Liver (tissue), 9 donors: Measurements from ENCODE around the gene CAPNS2. TPM values are rescaled to one million over a fixed set of nuclear protein-coding genes. Genes with fewer than 3 reads are reported as not detected.

ENCODE experiments used
- DNase-seq: peaks from one replicate; pipeline ENCODE4 v3.0.0-alpha.2; 2017; ENCODE audit warnings: low spot score
- H3K27ac ChIP-seq, 2 donors: one replicate each; pipeline ENCODE4 v1.7.0; 2013; ENCODE audit warnings: inconsistent platforms in 2 of 2, low read length in 2 of 2, control low read depth in 1 of 2, low read depth in 1 of 2, mild to moderate bottlenecking in 1 of 2
- H3K27me3 ChIP-seq, 4 donors: one replicate each; pipeline versions ENCODE4 v1.6.1 to v1.7.0; 2013; ENCODE audit warnings: low read length in 3 of 4, inconsistent platforms in 1 of 4, mild to moderate bottlenecking in 1 of 4, moderate library complexity in 1 of 4; ENCODE audit not compliant: control insufficient read depth in 4 of 4, insufficient read depth in 4 of 4
- H3K36me3 ChIP-seq, 4 donors: one replicate each; pipeline versions ENCODE4 v1.6.1 to v1.7.0; 2013; ENCODE audit warnings: low read length in 3 of 4, mild to moderate bottlenecking in 3 of 4, low read depth in 1 of 4, moderate library complexity in 1 of 4; ENCODE audit not compliant: control insufficient read depth in 4 of 4, insufficient read depth in 3 of 4
- H3K4me1 ChIP-seq, 4 donors: one replicate each; pipeline versions ENCODE4 v1.6.1 to v1.7.0; 2013; ENCODE audit warnings: low read length in 3 of 4, mild to moderate bottlenecking in 3 of 4, moderate library complexity in 1 of 4; ENCODE audit not compliant: control insufficient read depth in 4 of 4, insufficient read depth in 4 of 4
- H3K4me3 ChIP-seq, 3 donors: one replicate each; pipeline versions ENCODE4 v1.6.1 to v1.7.0; 2013; ENCODE audit warnings: low read length in 3 of 3, control low read depth in 1 of 3, low read depth in 1 of 3, mild to moderate bottlenecking in 1 of 3
- H3K9ac ChIP-seq, 2 donors: one replicate each; pipeline ENCODE4 v1.7.0; 2013; ENCODE audit warnings: low read length in 2 of 2, mild to moderate bottlenecking in 2 of 2, moderate library complexity in 2 of 2, control low read depth in 1 of 2, low read depth in 1 of 2
- H3K9me3 ChIP-seq, 4 donors: one replicate each; pipeline versions ENCODE4 v1.6.1 to v1.7.0; 2013; ENCODE audit warnings: low read length in 3 of 4; ENCODE audit not compliant: control insufficient read depth in 4 of 4
- EGR1 ChIP-seq, 2 donors: IDR thresholded peaks; 2 replicates each; pipeline ENCODE4 v1.6.1; 2016 to 2018; ENCODE audit warnings: antibody characterized with exemption in 2 of 2, low read depth in 2 of 2
- FOXA1 ChIP-seq: IDR thresholded peaks from 2 replicates; pipeline ENCODE4 v1.6.1; 2016; ENCODE audit warnings: antibody characterized with exemption
- FOXA2 ChIP-seq: IDR thresholded peaks from 2 replicates; pipeline ENCODE4 v1.6.1; 2016; ENCODE audit warnings: antibody characterized with exemption
- GABPA ChIP-seq, 2 donors: IDR thresholded peaks in 1 of 2; conservative IDR thresholded peaks in 1 of 2; 2 replicates each; pipeline ENCODE4 v1.6.1; 2016; ENCODE audit warnings: antibody characterized with exemption in 2 of 2, mild to moderate bottlenecking in 1 of 2, moderate library complexity in 1 of 2
- HNF4A ChIP-seq, 2 donors: conservative IDR thresholded peaks; 2 replicates each; pipeline ENCODE4 v1.6.1; 2016; ENCODE audit warnings: antibody characterized with exemption in 2 of 2, mild to moderate bottlenecking in 2 of 2
- HNF4G ChIP-seq: IDR thresholded peaks from 2 replicates; pipeline ENCODE4 v1.6.1; 2016; ENCODE audit warnings: antibody characterized with exemption
- JUND ChIP-seq, 2 donors: IDR thresholded peaks; 2 replicates each; pipeline ENCODE4 v1.6.1; 2016; ENCODE audit warnings: antibody characterized with exemption in 2 of 2
- NR2F2 ChIP-seq: IDR thresholded peaks from 2 replicates; pipeline ENCODE4 v1.6.1; 2016; ENCODE audit warnings: antibody characterized with exemption
- RAD21 ChIP-seq, 2 donors: IDR thresholded peaks; 2 replicates each; pipeline ENCODE4 v1.6.1; 2016; ENCODE audit warnings: antibody characterized with exemption in 2 of 2, mild to moderate bottlenecking in 2 of 2
- RXRA ChIP-seq, 2 donors: IDR thresholded peaks; 2 replicates each; pipeline ENCODE4 v1.6.1; 2017 to 2018; ENCODE audit warnings: antibody characterized with exemption in 2 of 2, mild to moderate bottlenecking in 1 of 2
- SP1 ChIP-seq: IDR thresholded peaks from 2 replicates; pipeline ENCODE4 v1.6.1; 2018; ENCODE audit warnings: antibody characterized with exemption, mild to moderate bottlenecking
- TAF1 ChIP-seq: conservative IDR thresholded peaks from 2 replicates; pipeline ENCODE4 v1.6.1; 2016; ENCODE audit warnings: antibody characterized with exemption, mild to moderate bottlenecking
- YY1 ChIP-seq: IDR thresholded peaks from 2 replicates; pipeline ENCODE4 v1.6.1; 2016; ENCODE audit warnings: antibody characterized with exemption, mild to moderate bottlenecking
- ZBTB33 ChIP-seq: IDR thresholded peaks from 2 replicates; pipeline ENCODE4 v1.6.1; 2016; ENCODE audit warnings: antibody characterized with exemption
- whole genome bisulfite sequencing: extraction: QIAGEN DNeasy Blood & Tissue Kit; methylation state at CpG from one replicate; pipeline ENCODE4 v1.1.7; 2013; 5-methylcytosine and 5-hydroxymethylcytosine counted together
- polyA plus RNA-seq, 2 donors: library from polyadenylated mRNA; stranded (reverse) in 1 of 2; unstranded in 1 of 2; fragments of 200-250 nt in 1 of 2; fragments of >200 nt in 1 of 2; fragmentation: Nextera tagmentation in 1 of 2; extraction: Ambion mirVana in 1 of 2; gene quantifications; one replicate each; pipeline versions ENCODE4 v1.2.1 to v1.2.3, GENCODE V29; 2013 to 2015
- total RNA-seq, 2 donors: library from RNA; depleted of rRNA; stranded (reverse); fragments of >200 nt; gene quantifications; one replicate each; pipeline ENCODE4 v1.2.3, GENCODE V29; 2014
- TF ChIP-seq, protein P1 (sequence below): IDR thresholded peaks from 2 replicates; pipeline ENCODE4 v1.6.1; 2016; ENCODE audit warnings: antibody characterized with exemption, mild to moderate bottlenecking
- TF ChIP-seq, protein P2 (sequence below): IDR thresholded peaks from 2 replicates; pipeline ENCODE4 v1.6.1; 2016; ENCODE audit warnings: antibody characterized with exemption
- TF ChIP-seq, protein P3 (sequence below): fragments of 150-350 bp; IDR thresholded peaks from 2 replicates; pipeline ENCODE4 v1.5.1; 2017; ENCODE audit warnings: improper control_type of control experiment, low read depth, low read length; ENCODE audit not compliant: missing input control
- TF ChIP-seq, protein P4 (sequence below): IDR thresholded peaks from 2 replicates; pipeline ENCODE4 v1.6.1; 2016; ENCODE audit warnings: antibody characterized with exemption
- donor health status: healthy.
- donor health status: healthy.
- donor health status: healthy.
- donor health status: healthy.
- donor health status: healthy.

Gene CAPNS2
- total RNA-seq (under 1 TPM; 0.33 to 0.42 TPM), polyA plus RNA-seq (not detected)

GRCh38 chr16:55566432-55567175 is at the start of gene CAPNS2:
TSS of gene CAPNS2 (plus strand) at chr16:55566684. CDS start at chr16:55566757, 73 bp downstream.
- no peaks in the 10 kb centered on the region for H3K36me3 ChIP-seq
- no peak within 1 kb of the TSS for H3K9ac ChIP-seq
- no peak for TF ChIP-seq YY1
- TF ChIP-seq SP1, result no peak
- TF ChIP-seq EGR1 (IDR thresholded peaks at IDR 0.05; ENCODE audit: low read depth in 2 of 2), result no peak
- TF ChIP-seq TAF1, result no peak
- no peak for TF ChIP-seq HNF4A (conservative IDR thresholded peaks at IDR 0.05)
- no peak for TF ChIP-seq NR2F2
- TF ChIP-seq ZBTB33, result no peak
- no peak for TF ChIP-seq FOXA1
- TF ChIP-seq RXRA (IDR thresholded peaks at IDR 0.05), result no peak
- no peak for TF ChIP-seq JUND (IDR thresholded peaks at IDR 0.05)
- TF ChIP-seq, protein P1, sequence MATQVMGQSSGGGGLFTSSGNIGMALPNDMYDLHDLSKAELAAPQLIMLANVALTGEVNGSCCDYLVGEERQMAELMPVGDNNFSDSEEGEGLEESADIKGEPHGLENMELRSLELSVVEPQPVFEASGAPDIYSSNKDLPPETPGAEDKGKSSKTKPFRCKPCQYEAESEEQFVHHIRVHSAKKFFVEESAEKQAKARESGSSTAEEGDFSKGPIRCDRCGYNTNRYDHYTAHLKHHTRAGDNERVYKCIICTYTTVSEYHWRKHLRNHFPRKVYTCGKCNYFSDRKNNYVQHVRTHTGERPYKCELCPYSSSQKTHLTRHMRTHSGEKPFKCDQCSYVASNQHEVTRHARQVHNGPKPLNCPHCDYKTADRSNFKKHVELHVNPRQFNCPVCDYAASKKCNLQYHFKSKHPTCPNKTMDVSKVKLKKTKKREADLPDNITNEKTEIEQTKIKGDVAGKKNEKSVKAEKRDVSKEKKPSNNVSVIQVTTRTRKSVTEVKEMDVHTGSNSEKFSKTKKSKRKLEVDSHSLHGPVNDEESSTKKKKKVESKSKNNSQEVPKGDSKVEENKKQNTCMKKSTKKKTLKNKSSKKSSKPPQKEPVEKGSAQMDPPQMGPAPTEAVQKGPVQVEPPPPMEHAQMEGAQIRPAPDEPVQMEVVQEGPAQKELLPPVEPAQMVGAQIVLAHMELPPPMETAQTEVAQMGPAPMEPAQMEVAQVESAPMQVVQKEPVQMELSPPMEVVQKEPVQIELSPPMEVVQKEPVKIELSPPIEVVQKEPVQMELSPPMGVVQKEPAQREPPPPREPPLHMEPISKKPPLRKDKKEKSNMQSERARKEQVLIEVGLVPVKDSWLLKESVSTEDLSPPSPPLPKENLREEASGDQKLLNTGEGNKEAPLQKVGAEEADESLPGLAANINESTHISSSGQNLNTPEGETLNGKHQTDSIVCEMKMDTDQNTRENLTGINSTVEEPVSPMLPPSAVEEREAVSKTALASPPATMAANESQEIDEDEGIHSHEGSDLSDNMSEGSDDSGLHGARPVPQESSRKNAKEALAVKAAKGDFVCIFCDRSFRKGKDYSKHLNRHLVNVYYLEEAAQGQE, result no peak
- TF ChIP-seq, protein P2, sequence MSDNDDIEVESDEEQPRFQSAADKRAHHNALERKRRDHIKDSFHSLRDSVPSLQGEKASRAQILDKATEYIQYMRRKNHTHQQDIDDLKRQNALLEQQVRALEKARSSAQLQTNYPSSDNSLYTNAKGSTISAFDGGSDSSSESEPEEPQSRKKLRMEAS, result no peak
- TF ChIP-seq RAD21 (IDR thresholded peaks at IDR 0.05), result no peak
- TF ChIP-seq, protein P3, sequence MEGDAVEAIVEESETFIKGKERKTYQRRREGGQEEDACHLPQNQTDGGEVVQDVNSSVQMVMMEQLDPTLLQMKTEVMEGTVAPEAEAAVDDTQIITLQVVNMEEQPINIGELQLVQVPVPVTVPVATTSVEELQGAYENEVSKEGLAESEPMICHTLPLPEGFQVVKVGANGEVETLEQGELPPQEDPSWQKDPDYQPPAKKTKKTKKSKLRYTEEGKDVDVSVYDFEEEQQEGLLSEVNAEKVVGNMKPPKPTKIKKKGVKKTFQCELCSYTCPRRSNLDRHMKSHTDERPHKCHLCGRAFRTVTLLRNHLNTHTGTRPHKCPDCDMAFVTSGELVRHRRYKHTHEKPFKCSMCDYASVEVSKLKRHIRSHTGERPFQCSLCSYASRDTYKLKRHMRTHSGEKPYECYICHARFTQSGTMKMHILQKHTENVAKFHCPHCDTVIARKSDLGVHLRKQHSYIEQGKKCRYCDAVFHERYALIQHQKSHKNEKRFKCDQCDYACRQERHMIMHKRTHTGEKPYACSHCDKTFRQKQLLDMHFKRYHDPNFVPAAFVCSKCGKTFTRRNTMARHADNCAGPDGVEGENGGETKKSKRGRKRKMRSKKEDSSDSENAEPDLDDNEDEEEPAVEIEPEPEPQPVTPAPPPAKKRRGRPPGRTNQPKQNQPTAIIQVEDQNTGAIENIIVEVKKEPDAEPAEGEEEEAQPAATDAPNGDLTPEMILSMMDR, result no peak
- TF ChIP-seq FOXA2, result no peak
- TF ChIP-seq HNF4G, result no peak
- TF ChIP-seq, protein P4, sequence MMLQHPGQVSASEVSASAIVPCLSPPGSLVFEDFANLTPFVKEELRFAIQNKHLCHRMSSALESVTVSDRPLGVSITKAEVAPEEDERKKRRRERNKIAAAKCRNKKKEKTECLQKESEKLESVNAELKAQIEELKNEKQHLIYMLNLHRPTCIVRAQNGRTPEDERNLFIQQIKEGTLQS, result no peak
- TF ChIP-seq GABPA (IDR thresholded peaks at IDR 0.05 in 1 of 2, conservative IDR thresholded peaks at IDR 0.05 in 1 of 2), result no peak
- 92% methylated on average over 9 of the region's 9 CpGs for WGBS
- H3K9me3 ChIP-seq, result no peaks in the 10 kb centered on the region
- no peaks in the 10 kb centered on the region for H3K27me3 ChIP-seq
- no peak for DNase-seq
- H3K4me3 ChIP-seq, result no peak within 1 kb of the TSS
- no peaks in the 10 kb centered on the region for H3K4me1 ChIP-seq
- H3K27ac ChIP-seq, result no peak within 1 kb of the TSS
